ENCODE results near the gene ACTR2.

ACTR2 gene

GRCh38 chr2:65281627-65282351 lies 54.2 kb downstream of the ACTR2 start:
- no peak for DNase-seq

- no peak for DNase-seq
Measured at GRCh38 chr2:65282477-65283053, 54.9 kb downstream of the ACTR2 start.

- DNase-seq = no peak
Measured at GRCh38 chr2:65287364-65287763, 59.7 kb downstream of the ACTR2 start.

GRCh38 chr2:65291216-65292105 lies 63.8 kb downstream of the ACTR2 start:
- DNase-seq = no peak

GRCh38 chr2:65292106-65292400 lies 64.4 kb downstream of the ACTR2 start:
- DNase-seq = no peak

- no peak for DNase-seq
Measured at GRCh38 chr2:65292461-65293011, 64.9 kb downstream of the ACTR2 start.

GRCh38 chr2:65293376-65293775 lies 65.7 kb downstream of the ACTR2 start:
- no peak for DNase-seq

GRCh38 chr2:65294136-65294535 lies 66.5 kb downstream of the ACTR2 start:
- DNase-seq = no peak

GRCh38 chr2:65294701-65295100 lies 67.1 kb downstream of the ACTR2 start:
- no peak for DNase-seq

GRCh38 chr2:65296971-65297370 lies 69.3 kb downstream of the ACTR2 start:
- no peak for DNase-seq

GRCh38 chr2:65297544-65297943 lies 69.9 kb downstream of the ACTR2 start:
- DNase-seq = no peak

- no peak for DNase-seq
Measured at GRCh38 chr2:65298089-65298488, 70.5 kb downstream of the ACTR2 start.

GRCh38 chr2:65299246-65299645 lies 71.6 kb downstream of the ACTR2 start:
- no peak for DNase-seq

GRCh38 chr2:65300134-65300760 lies 72.6 kb downstream of the ACTR2 start:
- no peak for DNase-seq

GRCh38 chr2:65300761-65301711 lies 73.4 kb downstream of the ACTR2 start:
- no peak for DNase-seq

- no peak for DNase-seq
Measured at GRCh38 chr2:65305934-65306333, 78.3 kb downstream of the ACTR2 start.

- no peak for DNase-seq
Measured at GRCh38 chr2:65309699-65310098, 82.1 kb downstream of the ACTR2 start.

- DNase-seq = no peak
Measured at GRCh38 chr2:65311049-65311448, 83.4 kb downstream of the ACTR2 start.

- DNase-seq = no peak
Measured at GRCh38 chr2:65311596-65311995, 84.0 kb downstream of the ACTR2 start.

- no peak for DNase-seq
Measured at GRCh38 chr2:65313126-65313953, 85.7 kb downstream of the ACTR2 start.

GRCh38 chr2:65313954-65314256 lies 86.3 kb downstream of the ACTR2 start:
- no peak for DNase-seq
